Measurements from ENCODE around the gene TMEM132E. TPM values are rescaled to one million over a fixed set of nuclear protein-coding genes. Genes with fewer than 3 reads are reported as not detected.

The TMEM132E gene
- total and polyA plus RNA-seq, 2 experiments from 2014 or later, result 0.16 to 0.45 TPM

DNA sequence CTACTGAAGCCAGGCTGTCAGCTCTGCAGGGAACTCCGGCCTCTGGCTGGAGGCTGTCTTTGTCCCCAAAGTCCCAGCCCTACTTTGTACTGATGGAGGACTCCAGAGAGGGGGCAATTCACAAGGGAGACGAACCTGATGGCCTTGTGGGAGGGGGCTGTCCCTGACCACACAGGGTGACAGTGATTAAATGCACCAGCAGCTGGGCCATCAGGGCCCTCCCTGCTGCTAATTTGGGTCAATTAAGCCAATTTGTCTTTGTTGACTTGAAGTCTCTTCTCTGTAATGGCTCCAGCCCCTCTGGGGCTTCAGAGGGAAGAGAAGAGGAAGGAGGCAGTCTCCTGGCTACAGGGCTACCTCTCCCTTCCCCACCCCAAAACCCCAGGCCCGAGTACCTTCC is 22.0 kb downstream of the TMEM132E start:
- no peak overlapping the region for H3K27ac ChIP-seq (ENCODE audit: low read depth)
- H3K4me3 ChIP-seq, result no peak overlapping the region
- no peaks in the 10 kb centered on the region for H3K27me3 ChIP-seq (ENCODE audit: insufficient read depth)
- no peak overlapping the region for H3K4me3 Mint-ChIP-seq
- no peak for DNase-seq (ENCODE audit: low spot score)
- H3K36me3 Mint-ChIP-seq (ENCODE audit: low read depth), result no peaks in the 10 kb centered on the region
- no peaks in the 10 kb centered on the region for H3F3A ChIP-seq (replicated peaks; ENCODE audit: low read depth)
- no peaks in the 10 kb centered on the region for H3K79me2 ChIP-seq (replicated peaks; ENCODE audit: insufficient read depth)
- no peak overlapping the region for H2AFZ ChIP-seq
- no peak for TF ChIP-seq EZH2 (IDR thresholded peaks at IDR 0.05; ENCODE audit: low read depth, unreplicated experiment)
- TF ChIP-seq ZNF114 (CRISPR knock-in tag; IDR thresholded peaks at IDR 0.05), result no peak
- TF ChIP-seq, protein P1, sequence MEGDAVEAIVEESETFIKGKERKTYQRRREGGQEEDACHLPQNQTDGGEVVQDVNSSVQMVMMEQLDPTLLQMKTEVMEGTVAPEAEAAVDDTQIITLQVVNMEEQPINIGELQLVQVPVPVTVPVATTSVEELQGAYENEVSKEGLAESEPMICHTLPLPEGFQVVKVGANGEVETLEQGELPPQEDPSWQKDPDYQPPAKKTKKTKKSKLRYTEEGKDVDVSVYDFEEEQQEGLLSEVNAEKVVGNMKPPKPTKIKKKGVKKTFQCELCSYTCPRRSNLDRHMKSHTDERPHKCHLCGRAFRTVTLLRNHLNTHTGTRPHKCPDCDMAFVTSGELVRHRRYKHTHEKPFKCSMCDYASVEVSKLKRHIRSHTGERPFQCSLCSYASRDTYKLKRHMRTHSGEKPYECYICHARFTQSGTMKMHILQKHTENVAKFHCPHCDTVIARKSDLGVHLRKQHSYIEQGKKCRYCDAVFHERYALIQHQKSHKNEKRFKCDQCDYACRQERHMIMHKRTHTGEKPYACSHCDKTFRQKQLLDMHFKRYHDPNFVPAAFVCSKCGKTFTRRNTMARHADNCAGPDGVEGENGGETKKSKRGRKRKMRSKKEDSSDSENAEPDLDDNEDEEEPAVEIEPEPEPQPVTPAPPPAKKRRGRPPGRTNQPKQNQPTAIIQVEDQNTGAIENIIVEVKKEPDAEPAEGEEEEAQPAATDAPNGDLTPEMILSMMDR (conservative IDR thresholded peaks at IDR 0.05; ENCODE audit: low read depth in 2 of 2), result no peak
- TF ChIP-seq, protein P2, sequence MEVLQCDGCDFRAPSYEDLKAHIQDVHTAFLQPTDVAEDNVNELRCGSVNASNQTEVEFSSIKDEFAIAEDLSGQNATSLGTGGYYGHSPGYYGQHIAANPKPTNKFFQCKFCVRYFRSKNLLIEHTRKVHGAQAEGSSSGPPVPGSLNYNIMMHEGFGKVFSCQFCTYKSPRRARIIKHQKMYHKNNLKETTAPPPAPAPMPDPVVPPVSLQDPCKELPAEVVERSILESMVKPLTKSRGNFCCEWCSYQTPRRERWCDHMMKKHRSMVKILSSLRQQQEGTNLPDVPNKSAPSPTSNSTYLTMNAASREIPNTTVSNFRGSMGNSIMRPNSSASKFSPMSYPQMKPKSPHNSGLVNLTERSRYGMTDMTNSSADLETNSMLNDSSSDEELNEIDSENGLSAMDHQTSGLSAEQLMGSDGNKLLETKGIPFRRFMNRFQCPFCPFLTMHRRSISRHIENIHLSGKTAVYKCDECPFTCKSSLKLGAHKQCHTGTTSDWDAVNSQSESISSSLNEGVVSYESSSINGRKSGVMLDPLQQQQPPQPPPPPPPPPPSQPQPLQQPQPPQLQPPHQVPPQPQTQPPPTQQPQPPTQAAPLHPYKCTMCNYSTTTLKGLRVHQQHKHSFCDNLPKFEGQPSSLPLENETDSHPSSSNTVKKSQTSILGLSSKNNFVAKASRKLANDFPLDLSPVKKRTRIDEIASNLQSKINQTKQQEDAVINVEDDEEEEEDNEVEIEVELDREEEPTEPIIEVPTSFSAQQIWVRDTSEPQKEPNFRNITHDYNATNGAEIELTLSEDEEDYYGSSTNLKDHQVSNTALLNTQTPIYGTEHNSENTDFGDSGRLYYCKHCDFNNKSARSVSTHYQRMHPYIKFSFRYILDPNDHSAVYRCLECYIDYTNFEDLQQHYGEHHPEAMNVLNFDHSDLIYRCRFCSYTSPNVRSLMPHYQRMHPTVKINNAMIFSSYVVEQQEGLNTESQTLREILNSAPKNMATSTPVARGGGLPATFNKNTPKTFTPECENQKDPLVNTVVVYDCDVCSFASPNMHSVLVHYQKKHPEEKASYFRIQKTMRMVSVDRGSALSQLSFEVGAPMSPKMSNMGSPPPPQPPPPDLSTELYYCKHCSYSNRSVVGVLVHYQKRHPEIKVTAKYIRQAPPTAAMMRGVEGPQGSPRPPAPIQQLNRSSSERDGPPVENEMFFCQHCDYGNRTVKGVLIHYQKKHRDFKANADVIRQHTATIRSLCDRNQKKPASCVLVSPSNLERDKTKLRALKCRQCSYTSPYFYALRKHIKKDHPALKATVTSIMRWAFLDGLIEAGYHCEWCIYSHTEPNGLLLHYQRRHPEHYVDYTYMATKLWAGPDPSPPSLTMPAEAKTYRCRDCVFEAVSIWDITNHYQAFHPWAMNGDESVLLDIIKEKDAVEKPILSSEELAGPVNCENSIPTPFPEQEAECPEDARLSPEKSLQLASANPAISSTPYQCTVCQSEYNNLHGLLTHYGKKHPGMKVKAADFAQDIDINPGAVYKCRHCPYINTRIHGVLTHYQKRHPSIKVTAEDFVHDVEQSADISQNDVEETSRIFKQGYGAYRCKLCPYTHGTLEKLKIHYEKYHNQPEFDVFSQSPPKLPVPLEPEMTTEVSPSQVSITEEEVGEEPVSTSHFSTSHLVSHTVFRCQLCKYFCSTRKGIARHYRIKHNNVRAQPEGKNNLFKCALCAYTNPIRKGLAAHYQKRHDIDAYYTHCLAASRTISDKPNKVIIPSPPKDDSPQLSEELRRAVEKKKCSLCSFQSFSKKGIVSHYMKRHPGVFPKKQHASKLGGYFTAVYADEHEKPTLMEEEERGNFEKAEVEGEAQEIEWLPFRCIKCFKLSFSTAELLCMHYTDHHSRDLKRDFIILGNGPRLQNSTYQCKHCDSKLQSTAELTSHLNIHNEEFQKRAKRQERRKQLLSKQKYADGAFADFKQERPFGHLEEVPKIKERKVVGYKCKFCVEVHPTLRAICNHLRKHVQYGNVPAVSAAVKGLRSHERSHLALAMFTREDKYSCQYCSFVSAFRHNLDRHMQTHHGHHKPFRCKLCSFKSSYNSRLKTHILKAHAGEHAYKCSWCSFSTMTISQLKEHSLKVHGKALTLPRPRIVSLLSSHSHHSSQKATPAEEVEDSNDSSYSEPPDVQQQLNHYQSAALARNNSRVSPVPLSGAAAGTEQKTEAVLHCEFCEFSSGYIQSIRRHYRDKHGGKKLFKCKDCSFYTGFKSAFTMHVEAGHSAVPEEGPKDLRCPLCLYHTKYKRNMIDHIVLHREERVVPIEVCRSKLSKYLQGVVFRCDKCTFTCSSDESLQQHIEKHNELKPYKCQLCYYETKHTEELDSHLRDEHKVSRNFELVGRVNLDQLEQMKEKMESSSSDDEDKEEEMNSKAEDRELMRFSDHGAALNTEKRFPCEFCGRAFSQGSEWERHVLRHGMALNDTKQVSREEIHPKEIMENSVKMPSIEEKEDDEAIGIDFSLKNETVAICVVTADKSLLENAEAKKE (CRISPR knock-in tag; IDR thresholded peaks at IDR 0.05), result no peak
- TF ChIP-seq ZNF331 (CRISPR knock-in tag; IDR thresholded peaks at IDR 0.05; ENCODE audit: low read depth), result no peak
- no peak for TF ChIP-seq POLR2AphosphoS5 (IDR thresholded peaks at IDR 0.05; ENCODE audit: low read depth)
- H3K4me1 Mint-ChIP-seq, result peaks cover 23% of the 10 kb centered on the region
- H3K4me1 ChIP-seq (ENCODE audit: insufficient read depth), result peaks cover 10% of the 10 kb centered on the region
- no peak overlapping the region for H3K27ac Mint-ChIP-seq
- no peak overlapping the region for H3K4me2 ChIP-seq
- H4K20me1 ChIP-seq (replicated peaks; ENCODE audit: insufficient read depth), result no peaks in the 10 kb centered on the region
- H3K36me3 ChIP-seq (ENCODE audit: insufficient read depth), result no peaks in the 10 kb centered on the region
- no peaks in the 10 kb centered on the region for H3K9me2 ChIP-seq (ENCODE audit: insufficient read depth)
- no peaks in the 10 kb centered on the region for H3K9me3 Mint-ChIP-seq
- no peak for ATAC-seq
- H3K27me3 Mint-ChIP-seq (ENCODE audit: insufficient read depth, low read depth, poor library complexity), result peaks cover 10% of the 10 kb centered on the region
